ENCODE measurements around the gene IL3RA.

The IL3RA gene

GRCh38 chrX:1397001-1397400 is 60.4 kb downstream of the IL3RA start:
- no peak for DNase-seq (ENCODE audit: extremely low spot score)
- ChIA-PET CTCF (no interaction called here), POLR2A (no interaction called here)
- no peak for TF ChIP-seq SP1 (IDR thresholded peaks at IDR 0.05)
- TF ChIP-seq ELF4 (IDR thresholded peaks at IDR 0.05), result no peak
- TF ChIP-seq TARDBP (IDR thresholded peaks at IDR 0.05), result no peak
- no peak for TF ChIP-seq LEF1 (IDR thresholded peaks at IDR 0.05; ENCODE audit: borderline replicate concordance)
- no peak for TF ChIP-seq NFRKB (IDR thresholded peaks at IDR 0.05)
- TF ChIP-seq L3MBTL2 (conservative IDR thresholded peaks at IDR 0.05), result no peak
- no peak for TF ChIP-seq SUZ12 (IDR thresholded peaks at IDR 0.05)
- TF ChIP-seq PKNOX1 (IDR thresholded peaks at IDR 0.05), result no peak
- no peak for TF ChIP-seq HDGF (IDR thresholded peaks at IDR 0.05; ENCODE audit: borderline replicate concordance)
- no peak for TF ChIP-seq FOXM1 (IDR thresholded peaks at IDR 0.05; ENCODE audit: borderline replicate concordance)
- TF ChIP-seq CTBP1 (IDR thresholded peaks at IDR 0.05; ENCODE audit: borderline replicate concordance), result no peak
- no peak for TF ChIP-seq ARNT (IDR thresholded peaks at IDR 0.05)

GRCh38 chrX:1397441-1398270 is 61.1 kb downstream of the IL3RA start:
- DNase-seq (ENCODE audit: extremely low spot score), result no peak
- CTCF ChIA-PET, result no interaction called here
- POLR2A ChIA-PET, result no interaction called here
- TF ChIP-seq SP1 (IDR thresholded peaks at IDR 0.05) (no peak), L3MBTL2 (conservative IDR thresholded peaks at IDR 0.05) (no peak), SUZ12 (IDR thresholded peaks at IDR 0.05) (no peak), ZNF384 (IDR thresholded peaks at IDR 0.05) (no peak), FOXK2 (IDR thresholded peaks at IDR 0.05) (no peak), ELF4 (IDR thresholded peaks at IDR 0.05) (no peak)

GRCh38 chrX:1398431-1399340 is 62.1 kb downstream of the IL3RA start:
- no peak for DNase-seq (ENCODE audit: extremely low spot score)
- POLR2A ChIA-PET, result no interaction called here
- TF ChIP-seq ARNT (IDR thresholded peaks at IDR 0.05) (no peak), FOXK2 (IDR thresholded peaks at IDR 0.05) (no peak), ZNF384 (IDR thresholded peaks at IDR 0.05) (no peak), SP1 (IDR thresholded peaks at IDR 0.05) (no peak), BHLHE40 (IDR thresholded peaks at IDR 0.05; ENCODE audit: borderline replicate concordance) (no peak), L3MBTL2 (conservative IDR thresholded peaks at IDR 0.05) (no peak), PKNOX1 (IDR thresholded peaks at IDR 0.05) (no peak), CTBP1 (IDR thresholded peaks at IDR 0.05; ENCODE audit: borderline replicate concordance) (no peak), SUZ12 (IDR thresholded peaks at IDR 0.05) (no peak), TARDBP (IDR thresholded peaks at IDR 0.05) (no peak), LEF1 (IDR thresholded peaks at IDR 0.05; ENCODE audit: borderline replicate concordance) (no peak), HDGF (IDR thresholded peaks at IDR 0.05; ENCODE audit: borderline replicate concordance) (no peak)
- CTCF ChIA-PET, result no interaction called here

- DNase-seq (ENCODE audit: extremely low spot score), result no peak
- TF ChIP-seq TARDBP (IDR thresholded peaks at IDR 0.05), result no peak
- TF ChIP-seq SP1 (IDR thresholded peaks at IDR 0.05), result no peak
- TF ChIP-seq ARNT (IDR thresholded peaks at IDR 0.05), result no peak
- TF ChIP-seq PKNOX1 (IDR thresholded peaks at IDR 0.05), result no peak
- TF ChIP-seq NFRKB (IDR thresholded peaks at IDR 0.05), result no peak
- TF ChIP-seq FOXA1 (IDR thresholded peaks at IDR 0.05), result no peak
- TF ChIP-seq LEF1 (IDR thresholded peaks at IDR 0.05; ENCODE audit: borderline replicate concordance), result no peak
- no peak for TF ChIP-seq CTBP1 (IDR thresholded peaks at IDR 0.05; ENCODE audit: borderline replicate concordance)
- no peak for TF ChIP-seq FOXK2 (IDR thresholded peaks at IDR 0.05)
- no peak for TF ChIP-seq ELF4 (IDR thresholded peaks at IDR 0.05)
- no peak for TF ChIP-seq ZNF384 (IDR thresholded peaks at IDR 0.05)
- no peak for TF ChIP-seq L3MBTL2 (conservative IDR thresholded peaks at IDR 0.05)
- TF ChIP-seq SUZ12 (IDR thresholded peaks at IDR 0.05), result no peak
- no peak for TF ChIP-seq FOXM1 (IDR thresholded peaks at IDR 0.05; ENCODE audit: borderline replicate concordance)
- TF ChIP-seq HDGF (IDR thresholded peaks at IDR 0.05; ENCODE audit: borderline replicate concordance), result no peak
- TF ChIP-seq BHLHE40 (IDR thresholded peaks at IDR 0.05; ENCODE audit: borderline replicate concordance), result no peak
- ChIA-PET CTCF (no interaction called here), POLR2A (no interaction called here)
These were observed 63.5 kb downstream of the IL3RA start for GRCh38 chrX:1400049-1400448.

- TF ChIP-seq SUZ12 (IDR thresholded peaks at IDR 0.05) (no peak), NFRKB (IDR thresholded peaks at IDR 0.05) (no peak), FOXM1 (IDR thresholded peaks at IDR 0.05; ENCODE audit: borderline replicate concordance) (no peak), HDGF (IDR thresholded peaks at IDR 0.05; ENCODE audit: borderline replicate concordance) (no peak), CTBP1 (IDR thresholded peaks at IDR 0.05; ENCODE audit: borderline replicate concordance) (no peak), L3MBTL2 (conservative IDR thresholded peaks at IDR 0.05) (no peak), ELF4 (IDR thresholded peaks at IDR 0.05) (no peak)
- CTCF ChIA-PET, result no interaction called here
- POLR2A ChIA-PET, result no interaction called here
- no peak for DNase-seq (ENCODE audit: extremely low spot score)
These were observed 64.3 kb downstream of the IL3RA start for GRCh38 chrX:1400742-1401471.

Measured in HEK293T (cell line).